Breast epithelium (tissue), 4 donors: Measurements from ENCODE around the gene FAM114A1. TPM values are rescaled to one million over a fixed set of nuclear protein-coding genes. Genes with fewer than 3 reads are reported as not detected.
A peak's percentile ranks its signal among the peaks of the same experiment; 100 is the strongest.

ENCODE experiments used
- DNase-seq, 2 donors: peaks; one replicate each; pipeline ENCODE4 v3.0.0-alpha.2; 2019; ENCODE audit warnings: low spot score in 2 of 2
- H3K27ac ChIP-seq, 2 donors: fragments of 200-600 bp; sonication (generic) in 1 of 2; one replicate each; pipeline ENCODE4 v1.5.1; 2016 to 2019; ENCODE audit warnings: mild to moderate bottlenecking in 1 of 2
- H3K27me3 ChIP-seq, 2 donors: fragments of 200-600 bp; sonication (generic) in 1 of 2; one replicate each; pipeline versions ENCODE4 v1.5.1 to v1.6.0; 2017 to 2019; ENCODE audit warnings: control low read depth in 1 of 2, mild to moderate bottlenecking in 1 of 2
- H3K36me3 ChIP-seq: fragments of 200-600 bp; one replicate; pipeline ENCODE4 v1.5.1; 2019
- H3K4me1 ChIP-seq, 2 donors: fragments of 200-600 bp; sonication (generic); one replicate each; pipeline ENCODE4 v1.5.1; 2016 to 2019; ENCODE audit warnings: control low read depth in 1 of 2
- H3K4me3 ChIP-seq, 3 donors: fragments of 200-600 bp; sonication (generic); 1 replicate in 2 of 3; 2 replicates in 1 of 3; pipeline ENCODE4 v1.5.1; 2016 to 2019; ENCODE audit warnings: mild to moderate bottlenecking in 3 of 3, moderate library complexity in 2 of 3
- H3K9me3 ChIP-seq, 2 donors: fragments of 200-600 bp; sonication (generic) in 1 of 2; one replicate each; pipeline ENCODE4 v1.5.1; 2016 to 2019; ENCODE audit warnings: control low read depth in 1 of 2
- CTCF ChIP-seq, 3 donors: fragments of 450-650 bp; IDR thresholded peaks; one replicate each; pipeline ENCODE4 v1.5.1; 2016 to 2017; ENCODE audit warnings: antibody characterized with exemption in 3 of 3, mild to moderate bottlenecking in 3 of 3, moderate library complexity in 3 of 3
- POLR2A ChIP-seq: fragments of 450-650 bp; IDR thresholded peaks from one replicate; pipeline ENCODE4 v1.6.1; 2016; ENCODE audit warnings: antibody characterized with exemption, mild to moderate bottlenecking, moderate library complexity
- POLR2AphosphoS5 ChIP-seq, 3 donors: sonication (generic); formaldehyde crosslinking; IDR thresholded peaks; one replicate each; pipeline ENCODE4 v1.6.1; 2017; ENCODE audit warnings: antibody characterized with exemption in 3 of 3
- intact Hi-C: fragments of 100-400 bp; cut with DNase I; formaldehyde crosslinking; loops from one replicate; pipeline ENCODE4 v1.15.1; 2023; ENCODE audit warnings: low total_unique reads
- total RNA-seq, 3 donors: library from RNA; depleted of rRNA; stranded (reverse); fragments of >200 nt; gene quantifications; one replicate each; pipeline ENCODE4 v1.1.0, GENCODE V29; 2016

Gene FAM114A1
- total RNA-seq, 3 donors from 2014 or later, result 74.6 to 109 (median 85.9) TPM

- H3K4me3 ChIP-seq, result no peak overlapping the region
- TF ChIP-seq POLR2AphosphoS5 (IDR thresholded peaks at IDR 0.05), result peak in 2 of 3 donors; percentile 5 to 62
- TF ChIP-seq CTCF (IDR thresholded peaks at IDR 0.05), result no peak
- no peak for TF ChIP-seq POLR2A
- peak in 1 of 2 donors; percentile 73 for DNase-seq
- H3K27ac ChIP-seq, result peak overlapping the region; percentile 69 to 83
- H3K4me1 ChIP-seq, result peaks cover 0 to 15% of the 10 kb centered on the region in 2 donors
- intact Hi-C loops, result no loop called here
- H3K36me3 ChIP-seq, result no peaks in the 10 kb centered on the region
- no peaks in the 10 kb centered on the region for H3K27me3 ChIP-seq
- no peaks in the 10 kb centered on the region for H3K9me3 ChIP-seq
Measured at GRCh38 chr4:38857354-38858096, 10.1 kb upstream of the FAM114A1 start.

DNA sequence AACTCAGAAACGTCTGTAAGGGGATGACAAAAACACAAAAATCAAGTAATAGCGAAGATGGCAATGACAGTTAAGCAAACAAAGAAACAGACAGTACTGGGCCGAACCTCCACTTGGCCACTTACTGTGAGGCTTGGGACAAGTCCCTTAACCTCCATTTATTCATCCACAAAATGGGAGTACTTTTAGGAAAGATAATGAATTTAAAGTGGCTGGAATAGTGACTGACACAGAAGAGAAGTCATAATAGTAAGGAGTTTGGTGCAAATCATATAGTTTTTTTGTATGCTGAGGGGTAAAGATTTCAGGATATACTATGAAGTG lies 9.5 kb upstream of the FAM114A1 start:
- Histone ChIP-seq H3K36me3 (no peaks in the 10 kb centered on the region), H3K4me3 (no peak overlapping the region), H3K4me1 (peaks cover 0 to 15% of the 10 kb centered on the region in 2 donors), H3K27ac (peak overlapping the region; percentile 69 to 83), H3K27me3 (no peaks in the 10 kb centered on the region), H3K9me3 (no peaks in the 10 kb centered on the region)
- DNase-seq, result peak in 1 of 2 donors; percentile 28
- TF ChIP-seq CTCF (IDR thresholded peaks at IDR 0.05), result no peak
- TF ChIP-seq POLR2AphosphoS5 (IDR thresholded peaks at IDR 0.05), result no peak
- TF ChIP-seq POLR2A, result no peak
- intact Hi-C loops, result no loop called here

- no peak overlapping the region for H3K4me3 ChIP-seq
- H3K27me3 ChIP-seq, result no peaks in the 10 kb centered on the region
- intact Hi-C loops, result no loop called here
- TF ChIP-seq CTCF (IDR thresholded peaks at IDR 0.05) (no peak), POLR2A (no peak), POLR2AphosphoS5 (IDR thresholded peaks at IDR 0.05) (no peak)
- peaks cover 0 to 7% of the 10 kb centered on the region in 2 donors for H3K4me1 ChIP-seq
- H3K27ac ChIP-seq, result no peak overlapping the region
- no peak for DNase-seq
- no peaks in the 10 kb centered on the region for H3K9me3 ChIP-seq
- H3K36me3 ChIP-seq, result no peaks in the 10 kb centered on the region
Measured at GRCh38 chr4:38859501-38859900, 8.1 kb upstream of the FAM114A1 start.

DNA sequence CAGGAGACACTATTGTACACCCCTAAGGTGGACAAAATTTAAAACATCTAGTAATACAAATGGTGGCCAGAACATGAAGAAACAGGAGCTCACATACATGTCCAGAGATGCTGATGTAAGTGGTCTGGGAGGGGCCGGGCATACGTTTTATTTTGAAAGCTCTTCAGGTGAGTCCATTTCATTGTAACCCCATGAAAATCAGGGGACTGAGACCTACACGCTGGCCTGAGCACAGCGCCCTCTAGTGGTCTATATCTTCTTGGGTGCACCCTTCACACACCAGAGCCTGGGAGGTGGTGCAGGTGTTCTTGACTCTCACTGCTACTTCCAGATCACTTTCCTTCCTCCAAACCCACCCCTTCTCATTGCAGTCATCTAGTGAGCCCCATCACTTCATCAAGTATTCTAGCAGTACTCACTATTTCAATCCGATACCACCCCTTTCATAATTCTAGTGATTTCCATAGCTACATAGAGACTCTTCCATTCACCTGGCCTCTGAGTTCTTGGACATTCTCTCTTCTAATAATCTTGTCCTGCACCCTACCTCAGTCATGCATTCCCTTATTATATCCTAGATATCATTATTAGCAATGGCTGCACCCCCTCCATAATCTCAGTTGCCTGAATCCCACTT lies 6.7 kb upstream of the FAM114A1 start:
- intact Hi-C loops, result no loop called here

More for the DNA sequence above, 6.7 kb upstream of the FAM114A1 start:
- no peak for TF ChIP-seq POLR2A
- peak in 1 of 3 donors; percentile 10 for TF ChIP-seq CTCF (IDR thresholded peaks at IDR 0.05)
- Histone ChIP-seq H3K9me3 (no peaks in the 10 kb centered on the region), H3K27me3 (no peaks in the 10 kb centered on the region), H3K4me1 (peaks cover 0 to 7% of the 10 kb centered on the region in 2 donors), H3K36me3 (no peaks in the 10 kb centered on the region), H3K27ac (no peak overlapping the region), H3K4me3 (no peak overlapping the region)
- no peak for DNase-seq
